ENCODE data around the gene TPPP3.
"Not testable (repeated sequence)": the region's sequence is repeated elsewhere in the genome, so short reads cannot be mapped to it uniquely, and the experiment has no call there.

Gene TPPP3

DNA sequence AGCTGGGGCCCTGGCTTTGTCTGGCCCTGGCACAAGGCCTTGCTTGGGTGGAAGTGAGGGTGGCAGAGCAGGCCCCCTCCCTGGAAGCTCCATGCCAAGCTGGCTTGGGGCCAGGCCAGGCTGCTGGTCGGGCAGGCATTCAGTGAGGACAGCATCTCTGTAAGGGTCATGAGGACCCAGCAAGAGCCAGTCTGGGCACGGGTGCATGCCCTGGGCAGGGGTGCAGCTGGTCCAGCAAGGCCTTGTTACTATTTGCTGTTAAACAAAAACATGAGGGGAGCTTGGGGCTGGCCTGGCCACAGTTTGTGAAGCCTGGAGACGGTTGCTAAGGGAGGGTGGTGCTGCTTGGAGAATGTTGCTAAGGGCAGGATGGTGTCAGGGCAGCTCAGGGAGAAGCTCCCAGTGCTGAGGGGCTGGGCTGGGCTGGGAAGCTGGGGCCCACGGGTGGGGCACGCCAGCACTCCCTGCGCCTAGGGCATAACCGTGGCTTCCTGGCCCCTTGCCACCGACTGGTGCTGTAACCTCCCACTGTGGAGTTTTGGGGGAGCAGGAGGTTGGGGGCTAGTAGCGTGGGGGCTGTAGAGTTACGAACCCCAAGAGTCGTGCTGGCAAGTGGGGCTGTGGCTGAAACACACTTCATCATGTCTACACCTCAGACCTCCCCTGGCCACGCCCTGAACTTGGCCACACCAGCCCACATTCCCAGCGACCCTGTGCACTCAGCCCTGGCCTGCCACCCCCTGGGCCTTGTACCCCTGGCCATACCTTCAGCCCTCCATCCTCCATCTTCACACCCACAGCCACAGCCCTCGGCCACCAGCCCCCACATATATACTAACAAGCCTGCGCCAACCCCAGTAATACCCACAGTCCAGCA is 1.6 kb downstream of the TPPP3 start:
- no peak for DNase-seq (ENCODE audit: low read depth in 2 of 2, low spot score in 1 of 2)

DNA sequence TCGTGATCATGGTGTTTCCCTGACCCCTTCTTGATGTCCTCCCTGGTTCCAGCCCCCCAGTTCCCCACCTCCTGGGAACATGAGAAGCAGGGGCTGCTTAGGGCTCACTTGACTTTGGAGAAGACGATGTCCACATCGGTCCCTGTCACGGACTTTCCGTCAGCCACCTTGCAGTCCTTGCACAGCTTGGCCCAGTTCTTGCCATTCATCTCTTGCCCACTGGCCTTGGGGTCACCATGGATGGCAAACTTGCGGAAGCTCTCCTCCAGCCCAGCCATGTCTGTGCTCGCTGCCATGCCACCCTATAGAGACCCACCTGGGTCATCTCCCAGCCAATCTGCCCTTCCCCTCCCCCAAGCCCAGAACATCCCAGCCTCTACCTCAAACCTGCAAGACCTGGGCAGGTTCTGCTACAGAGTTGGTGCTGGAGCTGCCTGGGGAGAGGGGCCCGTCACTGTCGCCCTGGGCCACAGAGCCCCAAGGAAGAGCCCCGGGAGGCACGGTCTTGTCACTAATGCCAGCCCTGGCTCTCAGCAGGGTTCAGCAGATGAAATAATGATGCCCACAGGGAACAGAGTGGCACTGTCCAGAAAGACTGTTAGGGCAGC is 2.4 kb downstream of the TPPP3 start:
- no peak for DNase-seq (ENCODE audit: low read depth in 2 of 2, low spot score in 1 of 2)

GRCh38 chr16:67389911-67390815 is 3.1 kb downstream of the TPPP3 start:
- DNase-seq (ENCODE audit: low read depth in 2 of 2, low spot score in 1 of 2): no peak

DNA sequence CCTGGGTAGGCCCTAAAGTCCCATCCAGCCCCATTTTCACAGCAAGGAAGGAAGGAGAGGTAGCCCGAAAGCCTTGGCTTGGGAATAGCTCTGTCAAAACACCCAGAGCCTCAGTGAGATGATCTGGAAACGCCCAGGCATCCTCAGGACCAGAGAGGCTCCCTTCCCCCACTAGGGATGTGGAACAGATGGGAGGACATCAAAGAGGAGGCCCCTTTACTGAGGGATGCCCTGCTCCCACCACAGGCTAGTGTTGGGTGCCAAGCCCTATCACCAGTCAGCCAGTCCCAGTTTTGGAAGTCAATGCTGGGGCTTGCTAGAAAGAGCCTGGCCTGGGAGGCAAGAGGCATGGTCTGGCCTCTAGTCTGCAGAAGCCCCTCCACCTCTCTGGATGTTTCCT is 4.7 kb downstream of the TPPP3 start:
- DNase-seq (ENCODE audit: low read depth in 2 of 2, low spot score in 1 of 2): no peak

DNA sequence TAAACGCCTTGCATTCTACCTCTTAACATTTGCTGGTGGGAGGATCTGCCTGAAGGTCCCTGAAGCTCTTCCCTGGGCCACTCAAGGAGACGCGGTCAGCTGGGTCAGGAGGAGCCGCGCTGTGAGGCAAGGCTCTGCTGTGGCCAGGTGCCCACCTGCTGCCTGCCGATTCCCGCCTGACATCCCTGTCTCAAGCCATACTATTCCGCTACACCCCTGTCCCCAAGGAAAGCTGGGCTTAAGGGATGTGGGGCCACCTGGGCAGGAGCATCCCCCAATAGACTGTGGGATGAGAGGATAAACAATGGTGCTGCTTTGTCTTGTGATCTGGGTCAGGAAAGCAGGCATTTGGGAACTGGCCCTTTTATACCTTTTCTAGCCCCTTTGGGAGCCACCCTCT is 5.1 kb downstream of the TPPP3 start:
- DNase-seq (ENCODE audit: low read depth in 2 of 2, low spot score in 1 of 2): no peak

DNA sequence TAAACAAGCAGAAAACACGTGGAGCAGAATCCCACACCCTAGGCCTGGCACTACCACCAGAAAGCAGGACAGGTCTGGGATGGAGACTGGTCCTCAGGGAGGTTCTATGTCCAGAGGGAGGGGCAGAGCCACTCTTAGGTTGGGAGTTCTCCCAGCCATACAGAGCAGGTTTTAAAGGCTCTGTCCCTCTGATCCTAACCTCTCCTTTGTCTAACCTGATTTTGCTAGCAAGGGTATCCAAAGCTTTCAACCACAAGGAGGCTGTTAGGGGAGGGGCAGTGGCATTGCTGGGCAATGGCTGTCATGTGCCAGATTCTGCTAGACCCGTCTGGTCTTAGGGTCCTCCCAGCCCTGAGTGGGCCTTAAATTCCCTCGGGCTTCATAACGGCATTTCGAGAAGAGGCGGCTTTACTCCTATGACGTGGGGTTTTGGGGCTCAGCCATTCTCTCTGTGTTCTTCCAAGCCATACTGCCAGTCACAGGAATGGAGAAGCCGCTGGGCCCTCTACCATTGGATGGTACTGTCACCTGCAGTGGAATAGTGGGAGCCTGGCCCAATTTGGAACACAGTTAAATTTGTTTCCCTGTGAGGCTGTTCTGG is 5.7 kb downstream of the TPPP3 start:
- DNase-seq (ENCODE audit: low read depth in 2 of 2, low spot score in 1 of 2): no peak

DNA sequence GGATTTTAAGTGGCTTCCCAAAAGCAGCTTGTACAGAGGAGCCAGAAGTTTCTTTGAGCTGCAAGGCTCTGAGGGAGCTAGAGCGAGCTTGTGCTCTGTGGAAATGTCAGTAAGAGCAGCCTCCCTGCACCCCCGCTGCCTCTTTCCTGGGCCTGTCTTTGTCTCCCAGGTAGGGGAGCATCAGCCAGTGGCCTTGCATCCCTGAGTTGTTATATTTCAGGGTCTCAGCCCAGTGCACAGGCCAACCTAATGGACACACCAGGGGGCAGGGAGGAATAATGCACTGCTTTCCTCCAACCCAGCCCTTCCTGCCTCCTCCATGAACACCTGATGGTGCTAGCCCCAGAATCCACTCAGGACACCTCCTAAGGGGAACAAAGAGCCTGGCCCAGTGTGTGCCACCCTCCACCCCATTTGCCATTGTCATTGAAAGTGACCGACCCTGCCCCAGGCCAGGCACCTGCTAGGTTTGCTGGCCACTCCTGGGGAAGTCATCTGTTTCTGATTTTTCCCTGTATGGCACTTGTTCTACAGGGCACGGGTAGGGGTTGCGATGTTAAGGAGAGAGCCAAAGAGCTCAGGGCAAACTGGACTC is 6.3 kb downstream of the TPPP3 start:
- no peak for DNase-seq (ENCODE audit: low read depth in 2 of 2, low spot score in 1 of 2)

GRCh38 chr16:67384778-67385510 is 8.4 kb downstream of the TPPP3 start:
- no peak for DNase-seq (ENCODE audit: low read depth in 2 of 2, low spot score in 1 of 2)

DNA sequence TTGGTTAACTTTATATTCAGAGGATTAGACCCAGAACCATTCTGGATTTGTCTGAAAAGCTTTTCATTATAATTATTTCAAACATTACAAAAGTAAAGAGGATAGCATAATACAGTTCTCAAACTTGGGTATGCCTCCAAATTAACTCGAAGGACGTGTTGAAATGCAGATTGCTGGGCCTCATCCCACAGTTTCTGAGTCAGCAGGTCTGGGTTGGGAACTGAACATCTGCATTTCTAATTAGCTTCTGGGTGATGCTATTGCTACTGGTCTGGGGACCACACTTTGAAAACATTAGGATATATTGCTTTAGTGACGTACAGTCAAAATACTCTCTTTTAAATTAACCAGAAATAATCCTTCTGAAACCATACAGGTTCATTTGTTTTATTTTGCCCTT is 10.0 kb downstream of the TPPP3 start:
- no peak for DNase-seq (ENCODE audit: low read depth in 2 of 2, low spot score in 1 of 2)

DNA sequence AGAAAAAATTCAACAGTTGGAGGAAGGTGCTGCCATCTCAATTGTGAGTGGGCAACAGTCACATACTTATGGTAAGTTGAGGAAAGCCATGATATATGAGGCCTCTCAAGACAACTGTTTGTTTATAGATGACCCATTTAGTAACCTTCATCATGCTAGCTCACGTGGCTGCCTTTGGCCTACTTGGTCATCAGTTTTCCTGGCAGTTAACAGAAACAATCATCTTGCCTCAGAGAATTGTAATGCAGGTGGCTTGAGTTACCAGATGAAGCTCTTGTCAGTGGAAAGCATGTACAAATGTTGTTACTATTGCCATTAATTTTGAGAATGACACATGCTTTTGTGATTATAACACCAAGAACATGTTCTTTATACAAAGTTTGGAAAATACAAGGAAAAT is 14.7 kb downstream of the TPPP3 start:
- DNase-seq (ENCODE audit: low read depth in 2 of 2, low spot score in 1 of 2): no peak

DNA sequence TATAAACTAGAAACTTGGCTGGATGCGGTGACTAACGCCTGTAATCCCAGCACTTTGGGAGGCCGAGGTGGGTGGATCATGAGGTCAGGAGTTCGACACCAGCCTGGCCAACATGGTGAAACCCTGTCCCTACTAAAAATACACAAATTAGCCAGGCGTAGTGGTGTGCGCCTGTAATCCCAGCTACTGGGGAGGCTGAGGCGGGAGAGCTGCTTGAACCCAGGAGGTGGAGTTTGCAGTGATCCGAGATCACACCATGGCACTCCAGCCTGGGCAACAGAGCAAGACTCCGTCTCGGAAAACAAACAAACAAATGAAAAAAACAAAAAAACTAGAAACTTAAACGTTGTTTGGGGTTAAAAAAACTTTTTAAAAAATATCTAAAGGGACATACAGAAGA is 17.3 kb downstream of the TPPP3 start:
- not testable (repeated sequence) for DNase-seq (ENCODE audit: low read depth in 2 of 2, low spot score in 1 of 2)

GRCh38 chr16:67372664-67373063 is 20.6 kb downstream of the TPPP3 start:
- DNase-seq (ENCODE audit: low read depth in 2 of 2, low spot score in 1 of 2): no peak

DNA sequence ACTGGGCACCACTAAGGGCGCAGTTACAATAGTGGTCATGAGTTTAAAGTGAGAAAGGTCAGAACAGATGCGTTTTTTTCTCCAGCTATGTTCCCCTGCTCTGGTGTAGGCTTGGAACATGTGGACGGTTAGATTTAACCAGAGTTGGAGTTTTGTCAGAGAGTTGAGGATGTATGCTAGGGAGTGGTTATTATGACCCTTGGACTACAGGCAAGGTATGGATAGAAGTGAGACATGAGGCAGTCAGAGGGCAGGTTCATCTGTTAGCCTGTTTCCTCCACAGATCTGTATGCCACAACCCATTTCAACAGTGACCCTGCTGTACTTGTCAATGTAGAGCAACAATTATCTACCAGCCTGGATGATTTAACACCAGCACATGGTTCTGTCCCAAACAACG is 22.6 kb downstream of the TPPP3 start:
- no peak for DNase-seq (ENCODE audit: low read depth in 2 of 2, low spot score in 1 of 2)

DNA sequence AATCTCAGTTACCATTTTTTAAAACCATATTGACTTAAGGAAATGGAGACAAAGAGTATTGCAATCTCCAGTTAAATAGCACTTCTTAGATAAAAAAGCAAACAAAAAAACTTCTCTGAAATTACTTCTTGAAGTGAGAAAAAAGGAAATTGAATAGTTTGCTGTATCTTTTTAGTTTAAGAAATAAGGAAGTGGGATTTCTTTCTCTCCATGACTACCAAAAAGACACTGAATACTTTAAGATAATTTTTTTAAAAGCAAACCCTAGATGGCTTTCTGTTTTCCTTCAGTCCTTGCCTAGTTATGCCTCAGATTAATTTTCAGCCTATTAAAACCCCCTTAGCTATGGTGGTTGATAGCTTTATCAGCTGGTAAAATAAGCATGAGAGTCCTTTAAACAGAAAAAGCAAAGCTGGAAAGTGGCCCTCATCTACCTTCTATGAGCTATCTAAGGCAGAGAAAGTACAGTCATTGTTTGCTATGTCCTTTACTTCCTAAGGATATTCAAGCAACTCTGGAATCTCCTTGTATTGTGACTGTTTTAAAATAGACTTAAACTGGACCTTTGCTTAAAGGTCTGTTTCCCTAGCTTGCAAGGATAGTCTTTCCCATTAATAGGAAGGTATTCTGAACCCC is 28.6 kb downstream of the TPPP3 start:
- no peak for DNase-seq (ENCODE audit: low read depth in 2 of 2, low spot score in 1 of 2)

DNA sequence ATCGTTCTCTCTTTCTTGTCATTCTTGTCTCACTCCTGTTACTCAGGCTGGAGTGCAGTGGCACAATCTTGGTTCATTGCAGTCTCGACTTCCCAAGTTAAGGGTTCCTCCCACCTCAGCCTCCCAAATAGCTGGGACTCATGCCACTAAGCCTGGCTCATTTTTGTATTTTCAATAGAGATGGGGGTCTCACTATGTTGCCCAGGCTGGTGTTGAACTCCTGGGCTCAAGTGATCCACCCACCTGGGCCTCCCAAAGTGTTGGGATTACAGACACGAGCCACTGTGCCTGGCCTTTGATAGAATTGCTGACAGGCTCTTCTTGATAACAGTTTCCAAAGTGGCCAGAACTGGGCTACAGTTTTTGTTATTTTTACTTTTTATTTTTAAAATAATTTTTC is 32.3 kb downstream of the TPPP3 start:
- DNase-seq (ENCODE audit: low read depth in 2 of 2, low spot score in 1 of 2): no peak

- not testable (repeated sequence) for DNase-seq (ENCODE audit: low read depth in 2 of 2, low spot score in 1 of 2)
Measured at GRCh38 chr16:67359540-67360269, 33.6 kb downstream of the TPPP3 start.

DNA sequence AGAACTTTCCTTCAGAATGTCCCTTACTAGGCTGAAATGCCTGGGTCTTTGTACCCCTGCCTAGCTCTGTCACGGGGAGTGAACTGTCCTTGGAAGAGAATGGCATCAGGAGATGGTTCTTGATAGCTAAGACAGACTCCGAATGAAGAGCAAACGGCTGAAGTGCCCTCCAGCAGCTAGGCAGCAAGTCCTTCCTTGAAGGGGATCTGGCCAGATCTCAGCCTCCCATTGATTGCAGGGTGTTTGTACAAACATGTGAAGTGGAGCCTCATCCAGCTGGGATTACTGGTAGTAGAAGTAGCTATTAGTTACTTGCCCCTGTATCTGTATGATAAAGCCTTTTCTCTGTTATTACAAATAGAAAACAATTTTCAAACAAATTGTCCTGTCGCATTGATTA is 35.7 kb downstream of the TPPP3 start:
- DNase-seq (ENCODE audit: low read depth in 2 of 2, low spot score in 1 of 2): no peak

DNA sequence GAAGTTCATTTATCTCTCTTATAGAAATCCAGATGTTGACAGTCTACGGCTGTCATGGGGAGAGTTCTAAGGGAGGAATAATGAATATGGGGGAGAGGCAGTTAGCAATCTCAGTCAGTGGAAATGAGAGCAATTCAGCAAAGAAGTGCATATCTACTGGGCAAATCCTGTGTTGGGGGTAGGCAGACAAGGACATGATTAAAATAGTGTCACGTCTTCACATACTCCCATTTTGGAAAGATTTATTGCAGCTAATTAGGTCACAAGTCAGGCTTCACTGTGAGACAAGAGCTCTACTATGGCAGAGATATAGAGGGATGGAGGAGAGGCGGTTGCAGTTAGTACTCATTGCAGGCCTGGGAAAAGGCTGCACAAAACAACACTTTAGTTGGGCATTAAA is 36.9 kb downstream of the TPPP3 start:
- no peak for DNase-seq (ENCODE audit: low read depth in 2 of 2, low spot score in 1 of 2)

DNA sequence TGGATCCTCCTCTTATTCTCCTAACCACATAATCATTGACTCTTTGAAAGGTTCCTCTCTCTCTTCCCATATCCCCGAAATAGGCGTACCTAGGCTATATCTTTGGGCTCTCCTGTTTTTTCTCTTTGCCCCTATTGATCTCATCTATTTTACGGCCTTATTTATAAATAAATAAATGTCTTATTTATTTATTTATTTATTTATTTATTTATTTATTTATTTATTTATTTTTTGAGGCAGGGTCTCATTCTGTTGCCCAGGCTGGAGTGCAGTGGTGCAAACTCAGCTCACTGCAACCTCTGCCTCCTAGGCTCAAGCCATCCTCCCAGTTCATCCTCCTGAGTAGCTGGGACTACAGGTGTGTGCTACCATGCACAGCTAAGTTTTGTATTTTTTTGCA is 40.8 kb downstream of the TPPP3 start:
- not testable (repeated sequence) for DNase-seq (ENCODE audit: low read depth in 2 of 2, low spot score in 1 of 2)

Data from stimulated activated CD8-positive, alpha-beta memory T cell treated with anti-CD3 and anti-CD28 coated beads, Interleukin-4, amount 100 ng/mL, for 4 hours (primary cell).